ENCODE data around the gene PRUNE1.

The PRUNE1 gene

DNA sequence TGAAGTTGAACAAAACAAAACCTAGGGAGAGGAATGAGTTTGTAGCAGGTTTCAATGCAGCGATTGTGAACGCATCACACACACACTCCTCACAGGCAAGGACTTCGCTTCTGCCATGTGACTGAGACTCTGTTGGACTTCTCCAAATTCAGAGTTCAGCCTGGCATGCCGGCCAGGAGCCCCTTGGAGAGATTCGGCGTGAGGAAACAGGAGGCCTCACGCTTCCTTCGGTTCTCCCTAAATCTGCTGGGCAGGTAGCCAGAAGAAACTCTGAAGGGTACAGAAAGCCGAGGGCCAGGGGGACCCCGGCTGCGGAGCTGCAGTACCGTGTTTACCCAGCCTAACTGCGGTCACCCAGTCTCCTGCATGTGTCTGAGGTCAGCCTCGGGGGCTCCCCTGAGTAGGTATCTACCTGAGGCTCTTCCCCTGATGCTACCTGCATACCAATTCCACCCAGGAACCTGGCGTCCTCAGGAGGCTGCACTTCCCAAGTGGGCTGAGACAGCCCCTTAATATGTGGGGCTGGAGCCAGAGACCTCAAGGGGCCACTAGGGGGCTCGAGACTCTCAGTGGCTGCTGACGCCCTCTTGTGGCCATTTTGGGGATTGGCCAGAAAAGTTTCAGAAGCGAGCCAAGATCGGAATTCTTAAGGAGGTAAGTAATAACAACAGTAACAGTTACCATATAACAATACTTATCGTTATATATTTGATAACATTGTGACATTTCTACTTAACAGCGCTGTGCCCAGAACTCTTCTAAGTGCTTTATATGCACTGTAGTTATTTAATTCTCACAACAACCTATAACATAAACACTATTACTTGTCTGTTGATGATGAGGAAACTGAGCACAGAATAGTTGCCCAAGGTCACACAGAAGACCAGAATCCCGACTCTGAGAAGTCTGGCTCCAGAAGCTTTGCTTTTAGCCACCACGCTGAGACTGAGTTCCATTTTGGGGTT lies 28.9 kb upstream of the PRUNE1 start:
- peak; percentile 91 for DNase-seq

DNA sequence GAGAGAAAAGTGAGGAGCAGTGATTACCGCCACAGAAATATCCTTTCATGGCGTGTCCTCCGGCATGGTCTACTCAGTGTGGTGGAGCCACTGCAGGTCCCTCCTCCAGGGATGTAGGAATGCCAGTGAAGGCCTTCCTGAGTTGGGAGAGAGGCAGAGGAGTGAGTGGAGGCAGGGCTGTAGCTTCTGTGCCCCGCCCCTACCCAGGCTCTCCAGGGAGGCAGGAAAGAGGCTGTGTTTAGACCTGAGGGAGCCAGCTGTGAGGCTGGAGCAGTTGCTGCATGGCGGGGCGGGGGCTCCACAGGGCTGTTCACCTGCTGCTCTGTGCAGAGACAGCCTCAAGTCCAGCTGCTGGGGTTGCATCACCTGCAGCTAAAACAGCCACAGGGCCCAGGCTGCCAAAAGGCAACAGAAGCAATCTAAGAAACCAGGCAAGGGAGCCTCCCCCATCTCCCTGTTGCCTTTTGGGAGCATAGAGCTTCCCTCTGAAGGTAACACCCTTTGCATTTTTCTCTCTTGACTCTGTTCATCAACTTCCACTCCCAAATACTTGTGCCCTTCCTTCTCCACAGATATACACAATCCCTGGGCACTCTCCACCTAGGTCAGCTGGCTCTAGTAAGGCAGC lies 27.0 kb upstream of the PRUNE1 start:
- DNase-seq = peak; percentile 87

DNA sequence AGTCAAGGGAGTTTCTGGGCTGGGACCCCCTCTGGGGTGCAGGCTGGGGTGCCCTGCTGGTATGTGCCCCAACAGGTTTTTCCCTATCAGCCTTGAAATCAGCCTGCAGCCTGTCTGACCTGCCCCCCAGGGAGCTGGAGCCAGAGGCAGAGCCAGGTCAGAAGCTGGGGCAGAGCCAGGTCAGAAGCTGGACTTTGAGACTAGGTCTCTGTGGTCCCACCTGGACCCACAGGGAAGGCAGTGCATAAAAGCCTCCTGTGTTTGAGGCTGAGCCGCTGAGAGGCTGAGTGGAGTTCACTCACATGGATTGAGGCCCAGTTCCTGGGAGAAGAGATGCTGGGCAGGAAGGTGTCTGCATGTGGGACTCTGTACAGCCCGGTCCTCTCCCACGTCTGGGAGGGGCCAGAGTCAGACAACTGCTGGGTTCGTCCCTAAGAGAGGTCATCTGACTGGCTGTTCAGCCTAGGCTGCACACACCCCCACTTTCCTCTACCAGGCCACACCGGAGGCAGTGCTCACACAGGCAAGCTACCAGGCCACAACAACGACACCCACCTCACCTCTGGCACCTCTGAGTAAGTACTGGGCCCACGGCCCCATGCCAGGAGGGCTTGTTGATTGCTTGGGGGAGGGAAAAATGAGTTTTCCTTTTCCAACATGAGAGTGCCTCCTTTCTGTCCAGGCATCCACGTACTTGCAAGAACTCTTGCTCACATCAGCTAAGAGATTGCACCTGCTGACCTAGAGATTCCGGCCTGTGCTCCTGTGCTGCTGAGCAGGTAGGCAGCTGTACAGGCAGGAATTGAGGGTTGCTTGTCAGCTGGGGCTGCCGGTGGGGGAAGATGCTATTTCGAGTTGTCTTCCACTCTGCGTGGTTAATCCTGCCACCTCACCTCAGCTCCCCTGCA lies 26.2 kb upstream of the PRUNE1 start, which contains the start of gene ANXA9:
Gene ANXA9 (plus strand): TSS at position 488 of the 908 bp plus-strand sequence. CDS start 814 bp downstream, outside the sequence.
- DNase-seq = peak; percentile 74

DNA sequence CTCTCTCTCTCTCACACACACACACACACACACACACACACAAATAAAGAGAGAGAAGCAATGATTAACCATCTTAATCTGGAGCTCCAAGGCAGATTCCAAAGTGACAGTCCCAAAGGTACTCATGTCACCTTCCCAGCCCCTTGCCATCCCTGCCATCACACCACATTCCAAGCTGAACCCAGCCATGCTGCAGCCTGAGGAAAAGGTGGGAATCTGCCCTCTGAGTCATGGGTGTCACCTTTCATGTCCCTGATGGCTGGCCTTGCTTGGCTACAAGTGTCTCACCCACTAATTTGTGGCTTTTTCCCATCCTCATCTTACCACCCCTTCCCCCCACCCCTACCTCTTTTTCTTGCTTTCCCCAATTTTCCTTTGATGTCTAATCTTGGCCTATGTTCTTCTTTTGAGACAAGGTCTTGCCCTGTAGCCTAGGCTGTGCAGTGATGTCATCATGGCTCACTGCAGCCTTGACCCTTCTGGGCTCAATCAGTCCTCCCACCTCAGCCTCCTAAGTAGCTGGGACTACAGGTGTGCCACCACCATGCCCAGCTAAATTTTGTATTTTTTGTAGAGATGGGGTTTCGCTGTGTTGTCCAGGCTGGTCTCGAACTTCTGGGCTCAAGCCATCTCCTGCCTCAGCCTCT lies 22.9 kb upstream of the PRUNE1 start:
- DNase-seq = peak; percentile 50

DNA sequence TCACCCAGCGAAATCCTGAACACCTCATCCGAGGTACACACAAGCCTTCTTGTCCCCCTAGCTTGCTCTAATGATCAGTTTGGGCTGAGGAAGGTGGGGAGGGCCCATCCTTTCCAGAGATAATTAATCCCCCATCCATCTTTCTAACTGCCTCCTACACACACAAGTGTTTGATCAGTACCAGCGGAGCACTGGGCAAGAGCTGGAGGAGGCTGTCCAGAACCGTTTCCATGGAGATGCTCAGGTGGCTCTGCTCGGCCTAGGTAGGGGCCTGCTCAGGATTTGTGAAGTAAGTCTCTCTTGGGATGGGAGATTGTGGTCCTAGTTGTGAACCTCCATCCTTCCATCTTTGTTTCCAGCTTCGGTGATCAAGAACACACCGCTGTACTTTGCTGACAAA lies 20.3 kb upstream of the PRUNE1 start:
- peak; percentile 70 for DNase-seq

DNA sequence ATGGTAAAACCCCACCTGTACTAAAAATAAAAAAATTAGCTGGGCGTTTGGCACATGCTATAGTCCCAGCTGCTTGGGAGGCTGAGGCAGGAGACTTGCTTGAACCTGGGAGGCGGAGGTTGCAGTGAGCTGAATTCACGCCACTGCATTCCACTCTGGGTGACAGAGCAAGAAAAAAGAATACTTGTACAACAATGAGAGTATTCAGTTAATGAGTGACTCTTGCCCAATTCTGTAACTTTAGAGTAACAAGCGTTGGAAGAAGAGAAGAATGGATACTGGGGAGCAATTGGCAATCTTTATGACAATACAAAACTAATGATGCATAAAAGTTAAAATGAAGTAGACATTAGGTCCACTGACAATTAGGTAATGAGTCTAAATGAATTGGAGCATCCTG lies 15.6 kb upstream of the PRUNE1 start:
- no peak for DNase-seq

DNA sequence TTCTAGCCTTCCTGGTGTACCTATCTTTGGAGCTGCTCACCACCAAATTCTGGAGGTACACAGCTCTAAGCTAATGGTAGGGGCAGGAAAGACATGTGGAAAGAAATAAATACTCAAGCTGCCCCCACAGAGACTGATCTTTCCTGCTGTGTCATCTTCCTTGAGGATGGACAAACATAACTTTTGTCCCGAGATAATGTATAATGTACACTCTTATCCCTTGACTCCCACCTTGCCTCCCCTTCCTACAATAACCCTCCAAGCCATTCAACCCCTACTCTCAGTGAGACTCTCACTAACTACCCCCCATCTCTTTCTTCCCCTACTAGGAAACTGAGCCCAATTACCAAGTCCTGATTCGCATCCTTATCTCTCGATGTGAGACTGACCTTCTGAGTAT lies 14.0 kb upstream of the PRUNE1 start:
- no peak for DNase-seq

DNA sequence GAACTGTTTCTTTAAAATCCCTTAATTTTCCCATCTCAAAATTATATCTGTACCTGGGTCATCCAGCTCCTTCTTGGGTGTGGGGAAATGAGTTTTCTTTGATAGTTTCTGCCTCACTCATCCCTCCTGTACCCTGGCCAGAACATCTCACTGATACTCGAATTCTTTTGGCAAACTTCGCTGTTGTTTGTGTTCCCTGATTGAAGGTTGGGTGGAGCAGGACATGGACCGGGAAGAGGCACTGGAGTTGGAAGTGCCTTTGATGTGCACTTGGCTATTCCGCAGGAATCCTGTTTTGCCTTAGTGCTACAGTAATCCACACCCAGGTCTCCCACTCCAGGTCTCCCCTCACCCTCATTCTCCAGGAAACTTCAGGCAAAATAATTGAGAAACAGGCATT lies 12.8 kb upstream of the PRUNE1 start:
- DNase-seq = no peak

DNA sequence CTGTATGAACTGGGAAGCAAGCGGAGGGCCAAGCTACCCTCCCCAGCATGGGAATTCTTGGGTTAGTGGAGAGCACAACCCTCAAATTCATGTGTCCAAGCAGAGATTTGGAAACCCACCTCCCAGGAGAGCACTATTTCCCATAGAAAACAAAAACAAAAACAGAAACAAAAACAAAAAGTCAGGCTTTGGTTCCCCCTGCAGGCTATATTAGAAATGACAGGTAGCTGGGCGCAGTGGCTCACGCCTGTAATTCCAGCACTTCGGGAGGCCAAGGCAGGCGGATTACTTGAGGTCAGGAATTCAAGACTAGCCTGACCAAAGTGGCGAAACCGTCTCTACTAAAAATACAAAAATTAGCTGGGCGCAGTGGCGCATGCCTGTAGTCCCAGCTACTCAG lies 12.4 kb upstream of the PRUNE1 start:
- peak; percentile 45 for DNase-seq

DNA sequence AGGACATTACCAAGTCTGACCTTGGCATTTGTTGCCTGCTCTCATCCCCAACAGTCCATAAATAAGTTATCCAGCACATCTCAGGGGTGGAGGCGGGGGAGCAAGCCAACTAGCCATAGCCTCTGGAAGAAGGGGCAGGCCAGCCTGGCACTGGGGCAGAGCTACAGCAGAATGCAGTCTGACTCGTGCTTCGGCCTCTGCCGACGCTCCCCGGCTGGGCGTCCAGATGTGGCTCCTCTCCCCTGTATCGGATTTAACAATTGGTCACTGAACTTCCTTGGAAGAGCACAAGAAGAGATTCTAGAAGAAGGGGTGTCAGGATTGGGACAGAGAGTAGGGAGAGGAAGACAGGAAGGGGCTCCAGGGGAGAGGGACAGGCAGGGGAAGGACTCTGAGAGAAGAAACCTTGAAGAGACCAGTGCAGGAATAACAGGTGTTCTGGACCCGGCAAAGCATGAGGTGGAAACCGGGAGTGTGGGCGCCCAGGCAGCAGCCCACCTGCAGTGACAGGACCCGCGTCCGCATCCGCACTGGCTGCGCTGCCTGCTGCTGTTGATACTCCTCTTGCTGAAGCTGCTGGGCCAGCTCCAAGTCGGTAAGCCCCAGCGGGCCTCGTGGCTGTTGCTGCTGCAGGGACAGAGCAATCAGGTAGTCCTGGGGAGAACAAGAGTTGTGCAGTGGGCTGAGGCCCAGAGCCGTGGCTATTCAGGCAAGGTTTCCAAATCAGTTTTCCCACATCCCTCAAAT lies 10.9 kb upstream of the PRUNE1 start:
- DNase-seq = no peak

DNA sequence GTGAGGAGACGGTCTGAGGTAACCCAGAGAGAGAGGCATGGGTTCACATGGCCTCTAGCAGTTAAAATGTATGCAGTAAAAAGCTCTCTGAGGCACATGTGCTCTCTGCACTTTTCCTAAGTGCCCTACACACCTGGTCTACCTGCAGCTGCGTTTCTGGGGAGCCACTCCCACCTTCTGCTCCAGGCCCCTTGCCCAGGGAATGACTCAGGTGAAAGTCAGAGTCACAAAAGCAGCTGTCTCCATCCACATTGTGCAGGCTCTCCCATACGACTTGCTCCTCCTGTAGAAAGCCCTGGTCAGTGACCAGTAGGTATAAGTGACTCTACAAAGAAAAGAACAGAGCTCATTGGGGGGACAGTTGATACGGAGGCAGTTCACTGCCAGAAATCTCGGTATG lies 10.3 kb upstream of the PRUNE1 start:
- DNase-seq = peak; percentile 68

DNA sequence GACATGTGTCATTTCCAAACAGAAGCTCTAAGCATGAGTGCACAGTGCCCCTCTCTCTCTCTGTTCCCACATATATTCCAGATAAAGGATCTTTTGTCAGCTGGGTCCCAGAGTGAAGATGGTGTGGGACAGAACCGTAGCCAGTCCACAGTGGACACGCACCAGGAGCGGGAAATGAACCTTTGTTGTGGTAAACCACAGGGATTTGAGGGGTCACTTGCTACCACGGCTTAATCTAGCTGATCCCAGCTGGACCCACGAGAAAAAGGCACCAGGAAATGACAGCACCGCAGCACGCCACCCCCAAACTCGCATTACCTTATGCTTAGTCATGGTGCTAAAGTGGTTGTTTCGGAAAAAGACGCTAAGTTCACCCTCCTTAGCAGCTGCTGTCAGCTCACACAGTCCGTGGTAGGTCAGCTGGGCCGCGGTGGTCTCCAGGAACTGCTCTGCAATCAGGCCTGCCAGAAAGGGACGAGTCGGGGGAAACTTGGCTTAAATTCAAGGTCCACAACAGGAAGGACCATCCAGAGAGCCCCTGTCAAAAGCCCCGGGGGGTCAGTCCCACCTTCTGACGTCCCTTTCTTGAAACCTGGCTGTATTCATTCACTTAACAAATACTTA lies 9.1 kb upstream of the PRUNE1 start:
- no peak for DNase-seq

DNA sequence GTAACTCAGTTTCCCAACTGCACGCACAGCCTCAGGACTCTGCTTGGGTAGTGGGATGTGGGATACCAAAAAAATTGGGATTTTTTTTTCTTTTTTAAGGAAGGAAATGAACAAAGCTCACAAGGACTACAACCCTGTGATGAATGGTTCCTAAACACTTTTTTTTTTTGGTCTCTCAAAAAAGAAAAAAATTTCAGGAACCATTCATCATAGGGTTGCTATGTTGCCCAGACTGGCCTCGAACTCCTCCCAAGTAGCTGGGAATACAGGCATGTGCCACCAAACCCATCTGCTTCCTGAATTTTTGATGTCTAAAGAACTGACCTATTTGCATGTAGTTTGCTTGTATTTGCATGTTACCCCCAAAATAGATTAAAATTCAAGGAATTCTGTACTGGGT lies 8.3 kb upstream of the PRUNE1 start:
- DNase-seq = no peak

DNA sequence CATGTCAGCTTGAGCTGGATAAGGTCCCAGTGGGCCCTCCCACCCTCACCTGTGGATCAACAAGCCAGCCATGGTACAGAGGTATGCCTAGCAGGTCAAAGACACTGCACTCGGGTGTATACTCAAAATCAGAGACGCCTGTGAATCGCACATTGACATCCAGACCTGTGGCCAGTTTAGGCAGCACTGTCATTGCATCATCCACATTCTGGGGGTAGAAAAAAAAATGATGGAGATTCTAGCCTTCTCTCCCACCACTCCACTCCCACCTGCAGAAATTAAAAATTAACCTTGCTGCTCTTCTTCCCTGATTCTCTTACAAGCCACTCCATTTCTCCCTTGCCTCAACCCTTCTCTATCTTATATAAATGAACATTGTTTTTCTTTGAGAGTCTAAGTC lies 7.8 kb upstream of the PRUNE1 start:
- DNase-seq = no peak

DNA sequence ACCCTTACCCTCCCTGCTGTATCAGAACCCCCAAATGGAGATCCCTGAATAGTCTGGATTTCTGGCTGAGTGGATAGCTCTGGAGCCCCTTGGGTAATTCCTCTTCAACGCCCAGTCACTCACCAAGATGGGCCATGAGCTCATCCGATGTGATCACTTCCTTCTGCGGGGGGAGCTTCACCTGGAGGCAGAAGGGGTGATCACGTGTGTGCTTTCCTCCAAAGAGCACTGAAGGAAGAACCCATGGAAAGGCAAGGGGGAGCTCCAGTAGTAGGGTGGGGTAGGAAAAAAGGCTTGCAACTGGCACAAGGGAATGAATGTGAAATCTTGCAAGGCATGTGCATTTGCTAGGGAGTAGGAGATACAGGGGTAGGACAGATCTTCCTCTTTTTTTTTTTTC lies 6.6 kb upstream of the PRUNE1 start:
- DNase-seq = no peak

DNA sequence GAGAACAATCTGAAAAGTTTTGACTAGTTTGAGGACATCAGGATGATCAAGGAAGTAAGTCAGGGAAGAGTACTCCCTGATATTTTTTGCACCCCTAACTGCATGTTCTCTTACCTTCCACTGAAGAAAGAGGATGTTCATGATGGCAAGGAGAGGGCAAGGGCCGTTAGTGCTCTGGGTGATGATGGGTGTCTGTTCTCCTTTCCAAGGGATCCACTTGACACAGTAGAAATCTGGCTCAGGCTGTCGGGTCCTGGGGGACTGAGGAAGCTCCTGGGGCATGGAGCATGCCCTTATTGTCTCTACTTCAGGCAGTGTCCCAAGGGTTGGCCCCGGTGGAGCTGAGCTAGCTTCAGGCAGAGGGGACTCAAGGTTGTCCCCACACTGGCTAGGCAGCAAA lies 6.2 kb upstream of the PRUNE1 start:
- no peak for DNase-seq

DNA sequence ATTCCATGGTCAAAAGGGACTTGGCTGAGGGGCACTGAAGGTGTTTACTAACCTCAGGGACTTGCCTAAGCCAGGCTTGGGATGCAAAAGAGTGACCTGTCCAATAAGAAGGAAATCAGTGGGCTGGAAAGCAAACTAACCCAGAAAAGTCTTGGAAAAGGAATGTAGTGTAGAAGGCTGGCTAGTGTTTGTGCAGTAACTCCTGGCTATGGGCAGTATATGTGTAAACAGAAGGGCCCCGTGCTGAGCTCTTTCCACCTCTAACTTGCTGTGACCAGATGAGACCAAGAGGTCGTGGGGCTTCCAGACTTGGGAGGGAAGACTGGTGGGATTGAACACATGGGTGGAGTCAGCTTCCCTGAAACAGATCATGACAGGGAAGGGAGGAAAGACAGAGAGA lies 5.6 kb upstream of the PRUNE1 start:
- DNase-seq = no peak

DNA sequence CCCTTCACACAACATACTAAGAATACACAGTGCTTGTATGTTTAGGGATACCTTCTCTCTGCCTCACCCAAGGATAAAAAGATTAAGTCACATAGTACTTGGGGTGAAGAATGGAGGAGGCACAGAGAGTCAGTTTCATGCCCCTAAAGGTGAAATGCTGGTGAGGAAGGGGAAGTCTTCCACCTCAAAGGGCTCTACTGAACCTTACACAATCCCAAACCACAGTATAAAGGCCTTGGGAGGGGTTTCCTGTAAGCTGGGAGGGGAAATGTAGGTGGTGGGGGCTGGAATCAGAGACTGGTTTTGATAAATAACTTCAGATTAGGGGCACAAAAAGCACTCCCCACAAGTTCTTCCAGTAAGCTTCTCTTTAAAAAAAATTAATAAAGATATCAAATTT lies 5.1 kb upstream of the PRUNE1 start:
- no peak for DNase-seq

DNA sequence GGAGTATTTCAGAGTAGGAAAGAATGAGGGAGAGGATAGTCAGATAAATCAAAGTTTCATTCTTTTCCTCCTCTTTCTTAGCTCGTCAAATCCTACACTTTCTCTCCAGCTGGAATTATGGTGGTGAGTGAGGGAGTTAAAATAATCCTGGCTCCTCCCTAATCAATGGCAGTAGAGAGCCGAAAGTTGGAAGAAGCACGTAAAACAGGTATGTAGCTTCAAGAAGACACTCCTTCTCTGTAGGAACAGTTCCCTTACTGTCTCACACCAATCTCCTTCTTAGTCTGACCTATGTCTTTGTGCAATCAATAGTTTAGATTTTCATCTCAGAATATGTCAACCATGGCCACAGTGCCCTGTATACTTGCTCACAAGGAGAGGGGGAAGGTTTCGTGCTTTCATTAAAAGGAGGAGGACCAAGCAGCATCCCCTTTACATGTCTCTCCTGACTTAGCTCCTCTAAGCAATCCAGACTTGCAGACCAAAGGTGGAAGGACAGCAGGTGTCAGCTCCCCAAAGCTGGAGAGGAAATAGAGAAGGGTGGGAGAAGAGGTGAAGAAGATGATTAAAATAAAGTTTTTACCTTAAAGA lies 2.4 kb upstream of the PRUNE1 start:
- DNase-seq = peak; percentile 61

DNA sequence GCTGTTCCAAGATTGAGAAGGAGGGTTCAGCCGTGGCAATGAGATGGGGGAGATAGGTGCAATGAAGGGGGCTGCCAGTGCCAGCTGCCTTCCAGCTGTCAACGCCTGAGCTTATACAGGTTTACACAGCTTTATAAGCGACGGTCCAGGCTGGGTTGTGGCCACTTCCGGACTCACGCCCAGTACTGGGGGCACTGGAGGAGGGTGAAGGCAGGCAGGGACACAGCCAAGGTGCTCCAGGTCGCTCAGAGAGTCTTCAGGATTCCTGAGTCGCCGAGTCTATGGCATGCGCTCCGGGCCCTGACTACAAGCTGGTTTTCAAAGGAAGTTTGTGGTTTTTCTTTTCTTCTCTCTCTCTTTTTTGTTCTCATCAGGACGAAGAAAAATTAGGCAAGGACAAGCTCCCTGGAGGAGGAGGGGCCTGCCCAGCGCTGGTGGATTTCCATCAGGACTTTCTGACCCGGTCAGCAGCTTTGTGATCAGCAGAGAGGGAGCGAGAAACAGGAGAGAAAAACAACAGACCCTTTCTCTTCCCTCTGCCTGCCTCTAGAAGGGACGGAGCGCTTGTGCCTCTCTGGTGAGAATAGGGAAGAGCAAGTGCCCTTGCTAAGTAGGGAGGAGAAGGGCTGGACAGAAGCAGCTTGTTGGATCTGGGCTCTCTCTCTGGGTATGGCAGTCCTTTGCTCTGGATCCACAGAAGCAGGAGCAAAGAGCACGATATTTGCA lies 1.8 kb upstream of the PRUNE1 start, which contains the start of gene MINDY1:
Gene MINDY1 (minus strand): TSS at position 576 of the 726 bp plus-strand sequence. CDS start 4,285 bp downstream, outside the sequence.
- DNase-seq = peak; percentile 94
